GM12878 (cell line): ENCODE data around the gene PTPN2. TPM values are rescaled to one million over a fixed set of nuclear protein-coding genes. Genes with fewer than 3 reads are reported as not detected.

Experiments
- CHD1 ChIP-seq: IDR thresholded peaks from 2 replicates; pipeline ENCODE4 v1.6.1; 2012; ENCODE audit warnings: low read depth, low read length, improper control_type of control experiment
- DPF2 ChIP-seq: fragments of 450-650 bp; IDR thresholded peaks from 2 replicates; pipeline ENCODE4 v1.6.1; 2017; ENCODE audit warnings: mild to moderate bottlenecking
- IRF4 ChIP-seq: IDR thresholded peaks from 2 replicates; pipeline ENCODE4 v1.6.1; 2011; ENCODE audit warnings: low read depth, low read length
- KAT2A ChIP-seq: conservative IDR thresholded peaks from 2 replicates; pipeline ENCODE4 v1.6.1; 2011; ENCODE audit warnings: low read depth, low read length; ENCODE audit not compliant: control insufficient read depth
- KLF5 ChIP-seq: fragments of 450-650 bp; IDR thresholded peaks from 2 replicates; pipeline ENCODE4 v1.6.1; 2014; ENCODE audit warnings: mild to moderate bottlenecking; ENCODE audit not compliant: partially characterized antibody
- MEF2A ChIP-seq: IDR thresholded peaks from 2 replicates; pipeline ENCODE4 v1.6.1; 2011; ENCODE audit warnings: low read depth, mild to moderate bottlenecking, low read length, moderate library complexity; ENCODE audit not compliant: insufficient read depth
- PAX8 ChIP-seq: fragments of 450-650 bp; IDR thresholded peaks from 2 replicates; pipeline ENCODE4 v1.6.1; 2017; ENCODE audit warnings: mild to moderate bottlenecking, moderate library complexity
- POLR2AphosphoS5 ChIP-seq: IDR thresholded peaks from 2 replicates; pipeline ENCODE4 v1.6.1; 2011; ENCODE audit warnings: mild to moderate bottlenecking, low read length, inconsistent platforms
- SREBF2 ChIP-seq: IDR thresholded peaks from 2 replicates; pipeline ENCODE4 v1.6.1; 2012; ENCODE audit warnings: mild to moderate bottlenecking, low read length
- TCF12 ChIP-seq: IDR thresholded peaks from 2 replicates; pipeline ENCODE4 v1.6.1; 2011; ENCODE audit warnings: low read depth, mild to moderate bottlenecking, low read length
- TCF3 ChIP-seq: IDR thresholded peaks from 2 replicates; pipeline ENCODE4 v1.6.1; 2012; ENCODE audit warnings: low read depth, mild to moderate bottlenecking, low read length, borderline replicate concordance; ENCODE audit not compliant: insufficient read depth
- ZBTB40 ChIP-seq: fragments of 450-650 bp; IDR thresholded peaks from 2 replicates; pipeline ENCODE4 v1.6.1; 2016; ENCODE audit warnings: mild to moderate bottlenecking, moderate library complexity, borderline replicate concordance
- ZNF687 ChIP-seq: fragments of 450-650 bp; IDR thresholded peaks from 2 replicates; pipeline ENCODE4 v1.6.1; 2017; ENCODE audit warnings: mild to moderate bottlenecking, moderate library complexity
- polyA plus RNA-seq, 11 experiments: library from polyadenylated mRNA; depleted of rRNA in 4 of 11; unstranded in 6 of 11; stranded (reverse) in 5 of 11; fragments of >200 nt; fragmentation: Nextera tagmentation in 4 of 11; fragmentation: Illumina TruSeq in 1 of 11; extraction: Ambion mirVana in 4 of 11; extraction: Trizol in 1 of 11; gene quantifications; 1 replicate in 1 of 11; 2 replicates in 10 of 11; pipeline versions ENCODE4 v1.2.1 to v1.2.3, GENCODE V29; 2011 to 2016; ENCODE audit warnings: inconsistent platforms in 2 of 11, missing spikeins in 2 of 11, low read depth in 1 of 11
- total RNA-seq, 4 experiments: library from RNA; depleted of rRNA in 3 of 4; stranded (reverse); fragments of >200 nt in 3 of 4; fragmentation: Illumina TruSeq in 1 of 4; extraction: Trizol in 1 of 4; gene quantifications; 2 replicates each; pipeline versions ENCODE4 v1.2.1 to v1.2.3, GENCODE V29; 2013 to 2021
- TF ChIP-seq, protein P1 (sequence below): IDR thresholded peaks from 2 replicates; pipeline ENCODE4 v1.6.1; 2012; ENCODE audit warnings: low read depth, low read length, improper control_type of control experiment
- TF ChIP-seq, protein P2 (sequence below): IDR thresholded peaks from 2 replicates; pipeline ENCODE4 v1.6.1; 2012; ENCODE audit warnings: low read length, inconsistent platforms

The PTPN2 gene
- total and polyA plus RNA-seq, 10 of the 15 experiments (the other 5 are each of a cell fraction or from before 2014, with no cell fraction given): 46.5 to 86.7 (median 64.6) TPM

DNA sequence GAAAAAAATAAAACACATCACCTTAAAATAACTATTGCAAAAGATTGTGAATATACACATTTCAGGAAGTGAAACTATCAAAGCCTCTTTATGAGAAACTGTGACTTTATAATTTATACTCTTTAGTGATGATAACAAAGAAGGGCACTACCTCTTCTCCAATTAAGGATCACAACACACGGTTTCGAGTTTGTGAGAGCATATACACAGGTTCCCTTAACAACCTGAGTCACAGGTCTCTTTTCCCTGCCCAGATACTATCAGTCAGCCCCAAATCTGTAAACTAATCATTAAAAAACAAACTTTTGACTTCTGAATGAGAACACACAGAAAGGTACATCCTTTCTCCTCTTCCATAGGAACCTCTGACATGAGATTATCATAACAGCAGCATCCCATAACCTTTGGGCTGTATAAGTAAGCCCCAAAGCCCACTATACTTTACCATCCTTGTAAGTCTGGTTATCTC, 44.9 kb downstream of the PTPN2 start (continued):
- TF ChIP-seq KLF5: no peak
- TF ChIP-seq, protein P1, sequence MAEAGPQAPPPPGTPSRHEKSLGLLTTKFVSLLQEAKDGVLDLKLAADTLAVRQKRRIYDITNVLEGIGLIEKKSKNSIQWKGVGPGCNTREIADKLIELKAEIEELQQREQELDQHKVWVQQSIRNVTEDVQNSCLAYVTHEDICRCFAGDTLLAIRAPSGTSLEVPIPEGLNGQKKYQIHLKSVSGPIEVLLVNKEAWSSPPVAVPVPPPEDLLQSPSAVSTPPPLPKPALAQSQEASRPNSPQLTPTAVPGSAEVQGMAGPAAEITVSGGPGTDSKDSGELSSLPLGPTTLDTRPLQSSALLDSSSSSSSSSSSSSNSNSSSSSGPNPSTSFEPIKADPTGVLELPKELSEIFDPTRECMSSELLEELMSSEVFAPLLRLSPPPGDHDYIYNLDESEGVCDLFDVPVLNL: no peak
- peak; percentile 68; the same call in 1 of the 2 replicates for TF ChIP-seq MEF2A
- TF ChIP-seq TCF3: no peak
- TF ChIP-seq POLR2AphosphoS5: peak; percentile 51; the same call in 1 of the 2 replicates
- TF ChIP-seq, protein P2, sequence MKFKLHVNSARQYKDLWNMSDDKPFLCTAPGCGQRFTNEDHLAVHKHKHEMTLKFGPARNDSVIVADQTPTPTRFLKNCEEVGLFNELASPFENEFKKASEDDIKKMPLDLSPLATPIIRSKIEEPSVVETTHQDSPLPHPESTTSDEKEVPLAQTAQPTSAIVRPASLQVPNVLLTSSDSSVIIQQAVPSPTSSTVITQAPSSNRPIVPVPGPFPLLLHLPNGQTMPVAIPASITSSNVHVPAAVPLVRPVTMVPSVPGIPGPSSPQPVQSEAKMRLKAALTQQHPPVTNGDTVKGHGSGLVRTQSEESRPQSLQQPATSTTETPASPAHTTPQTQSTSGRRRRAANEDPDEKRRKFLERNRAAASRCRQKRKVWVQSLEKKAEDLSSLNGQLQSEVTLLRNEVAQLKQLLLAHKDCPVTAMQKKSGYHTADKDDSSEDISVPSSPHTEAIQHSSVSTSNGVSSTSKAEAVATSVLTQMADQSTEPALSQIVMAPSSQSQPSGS: no peak; the same call in 1 of the 2 replicates
- peak; percentile 93 for TF ChIP-seq DPF2
- no peak for TF ChIP-seq TCF12
- no peak for TF ChIP-seq SREBF2
- no peak for TF ChIP-seq PAX8
- 0 out of 2 replicates have a peak, but pooled peaks have one; percentile 24 for TF ChIP-seq ZBTB40
- TF ChIP-seq KAT2A: no peak
- TF ChIP-seq ZNF687: no peak
- TF ChIP-seq CHD1: peak; percentile 83; the same call in 1 of the 2 replicates
- TF ChIP-seq IRF4: 0 out of 2 replicates have a peak, but pooled peaks have one; percentile 35
- TF ChIP-seq, all 136 proteins: peak for 26
